GM23338 (cell line): ENCODE measurements around the gene RNF167. TPM values are rescaled to one million over a fixed set of nuclear protein-coding genes. Genes with fewer than 3 reads are reported as not detected.
A peak's percentile ranks its signal among the peaks of the same experiment; 100 is the strongest.
"Not testable (repeated sequence)": the region's sequence is repeated elsewhere in the genome, so short reads cannot be mapped to it uniquely, and the experiment has no call there.

Source experiments
- ATAC-seq: fragments of 200-7000 bp; cut with Tn5 transposase; 3 replicates; pipeline ENCODE4 v1.9.1; 2020
- DNase-seq: peaks from one replicate; pipeline ENCODE4 v3.0.0-alpha.2; 2015; ENCODE audit warnings: low spot score
- H2AFZ ChIP-seq: fragments of 200-600 bp; sonication (generic); 2 replicates; pipeline ENCODE4 v1.8.0; 2016; ENCODE audit warnings: antibody characterized with exemption, mild to moderate bottlenecking, moderate library complexity
- H3F3A ChIP-seq: fragments of 200-600 bp; sonication (generic); replicated peaks from 2 replicates; pipeline ENCODE4 v1.8.0; 2017; ENCODE audit warnings: antibody characterized with exemption, mixed run types, low read depth
- H3K27ac ChIP-seq: fragments of 200-600 bp; sonication (generic); 2 replicates; pipeline ENCODE4 v1.6.1; 2016; ENCODE audit warnings: low read depth
- H3K27me3 ChIP-seq: fragments of 200-600 bp; sonication (generic); 2 replicates; pipeline ENCODE4 v1.8.0; 2016; ENCODE audit warnings: mild to moderate bottlenecking, mixed run types, moderate library complexity; ENCODE audit not compliant: insufficient read depth
- H3K36me3 ChIP-seq: fragments of 200-600 bp; sonication (generic); 2 replicates; pipeline ENCODE4 v1.8.0; 2016; ENCODE audit warnings: mild to moderate bottlenecking; ENCODE audit not compliant: insufficient read depth
- H3K4me1 ChIP-seq: fragments of 200-600 bp; sonication (generic); 2 replicates; pipeline ENCODE4 v1.8.0; 2016; ENCODE audit warnings: mild to moderate bottlenecking, moderate library complexity; ENCODE audit not compliant: insufficient read depth
- H3K4me2 ChIP-seq: fragments of 200-600 bp; sonication (generic); 2 replicates; pipeline ENCODE4 v1.7.1; 2017; ENCODE audit warnings: mixed run types
- H3K4me3 ChIP-seq: fragments of 200-600 bp; sonication (generic); 2 replicates; pipeline ENCODE4 v1.6.1; 2016; ENCODE audit warnings: mixed run types
- H3K79me2 ChIP-seq: fragments of 200-600 bp; sonication (generic); replicated peaks from 2 replicates; pipeline ENCODE4 v1.8.0; 2017; ENCODE audit warnings: mild to moderate bottlenecking; ENCODE audit not compliant: insufficient read depth
- H3K9me2 ChIP-seq: fragments of 200-600 bp; sonication (generic); 2 replicates; pipeline ENCODE4 v1.8.0; 2017; ENCODE audit not compliant: insufficient read depth
- H4K20me1 ChIP-seq: fragments of 200-600 bp; sonication (generic); replicated peaks from 2 replicates; pipeline ENCODE4 v1.8.0; 2017; ENCODE audit warnings: mild to moderate bottlenecking; ENCODE audit not compliant: insufficient read depth
- H3K27ac Mint-ChIP-seq: 2 replicates; pipeline ENCODE4 v1.8.0; 2020; ENCODE audit warnings: inconsistent platforms, mild to moderate bottlenecking, moderate library complexity, mixed read lengths
- H3K27me3 Mint-ChIP-seq: 3 replicates; pipeline ENCODE4 v1.8.0; 2022; ENCODE audit warnings: low read depth, mild to moderate bottlenecking, moderate library complexity, mixed read lengths, inconsistent platforms; ENCODE audit not compliant: insufficient read depth, poor library complexity
- H3K36me3 Mint-ChIP-seq: 3 replicates; pipeline ENCODE4 v1.8.0; 2021; ENCODE audit warnings: low read depth, mild to moderate bottlenecking, inconsistent platforms, moderate library complexity, mixed read lengths
- H3K4me1 Mint-ChIP-seq: 3 replicates; pipeline ENCODE4 v1.8.0; 2020; ENCODE audit warnings: mild to moderate bottlenecking, inconsistent platforms, mixed read lengths
- H3K4me3 Mint-ChIP-seq: 3 replicates; pipeline ENCODE4 v1.8.0; 2021; ENCODE audit warnings: moderate library complexity, mild to moderate bottlenecking, inconsistent platforms, mixed read lengths
- H3K9me3 Mint-ChIP-seq: 3 replicates; pipeline ENCODE4 v1.8.0; 2020; ENCODE audit warnings: moderate library complexity, mild to moderate bottlenecking, inconsistent platforms, mixed read lengths
- CREB1 ChIP-seq: fragments of 250-450 bp; sonication (Bioruptor Pico); IDR thresholded peaks from 2 replicates; pipeline ENCODE4 v1.5.0; 2020; ENCODE audit warnings: low read depth, mild to moderate bottlenecking, moderate library complexity
- CTCF ChIP-seq, 2 experiments: fragments of 200-600 bp in 1 of 2; sonication (generic) in 1 of 2; conservative IDR thresholded peaks; 2 replicates each; pipeline versions ENCODE4 v1.5.1 to v1.6.1; 2016 to 2017; ENCODE audit warnings: antibody characterized with exemption in 2 of 2, low read depth in 2 of 2, mild to moderate bottlenecking in 2 of 2, moderate library complexity in 1 of 2
- EZH2 ChIP-seq: fragments of 200-600 bp; sonication (generic); IDR thresholded peaks from one replicate; pipeline ENCODE4 v1.8.0; 2017; ENCODE audit warnings: antibody characterized with exemption, mild to moderate bottlenecking, low read depth; ENCODE audit not compliant: unreplicated experiment
- JUNB ChIP-seq: IDR thresholded peaks from one replicate; pipeline ENCODE4 v1.6.1; 2016; ENCODE audit warnings: antibody characterized with exemption; ENCODE audit not compliant: unreplicated experiment
- NANOG ChIP-seq: IDR thresholded peaks from 2 replicates; pipeline ENCODE4 v1.6.1; 2016; ENCODE audit warnings: antibody characterized with exemption, borderline replicate concordance
- STAT1 ChIP-seq: IDR thresholded peaks from one replicate; pipeline ENCODE4 v1.6.1; 2016; ENCODE audit warnings: antibody characterized with exemption; ENCODE audit not compliant: unreplicated experiment
- ZNF114 ChIP-seq: fragments of 250-450 bp; sonication (Bioruptor Pico); IDR thresholded peaks from 2 replicates; pipeline ENCODE4 v1.5.0; 2020; ENCODE audit warnings: mild to moderate bottlenecking, moderate library complexity
- ZNF331 ChIP-seq: fragments of 250-450 bp; sonication (Bioruptor Pico); IDR thresholded peaks from 2 replicates; pipeline ENCODE4 v1.5.0; 2020; ENCODE audit warnings: low read depth, mild to moderate bottlenecking, moderate library complexity
- polyA plus RNA-seq: library from polyadenylated mRNA; unstranded; fragments of >200 nt; fragmentation: Nextera tagmentation; extraction: Ambion mirVana; gene quantifications from 2 replicates; pipeline ENCODE4 v1.2.1, GENCODE V29; 2016
- total RNA-seq: library from RNA; depleted of rRNA; stranded (reverse); fragments of >200 nt; shearing (Covaris generic); gene quantifications from 2 replicates; pipeline ENCODE4 v1.2.3, GENCODE V29; 2014
- TF ChIP-seq, protein P1 (sequence below): IDR thresholded peaks from 2 replicates; pipeline ENCODE4 v1.6.1; 2016; ENCODE audit warnings: antibody characterized with exemption
- TF ChIP-seq, protein P2 (sequence below): IDR thresholded peaks from one replicate; pipeline ENCODE4 v1.6.1; 2018; ENCODE audit warnings: antibody characterized with exemption; ENCODE audit not compliant: unreplicated experiment

The RNF167 gene
- total and polyA plus RNA-seq, 2 experiments from 2014 or later: 61.2 to 84.4 TPM

- not testable (repeated sequence) for H3K9me3 Mint-ChIP-seq, H3K36me3 ChIP-seq, H3K27ac ChIP-seq, H3K4me3 ChIP-seq, H3K27me3 Mint-ChIP-seq, H3K79me2 ChIP-seq, H3F3A ChIP-seq, H3K9me2 ChIP-seq, H3K4me1 ChIP-seq, H3K4me1 Mint-ChIP-seq, H4K20me1 ChIP-seq, H2AFZ ChIP-seq, H3K27me3 ChIP-seq, ATAC-seq, H3K4me2 ChIP-seq, DNase-seq, H3K4me3 Mint-ChIP-seq
- peak overlapping the region; percentile 21; the same call in 1 of the 2 replicates for H3K27ac Mint-ChIP-seq
- peaks cover 20% of the 10 kb centered on the region for H3K36me3 Mint-ChIP-seq
Measured at GRCh38 chr17:4926577-4927335, 13.3 kb upstream of the RNF167 start.

- peaks cover 6% of the 10 kb centered on the region for H3K27me3 Mint-ChIP-seq
- ATAC-seq (no peak), DNase-seq (no peak)
- no peaks in the 10 kb centered on the region for H3K79me2 ChIP-seq
- peaks cover 6% of the 10 kb centered on the region for H3K4me1 Mint-ChIP-seq
- no peaks in the 10 kb centered on the region for H3K27me3 ChIP-seq
- H3K4me1 ChIP-seq: no peaks in the 10 kb centered on the region
- H3K9me3 Mint-ChIP-seq: no peaks in the 10 kb centered on the region
- H3K9me2 ChIP-seq: no peaks in the 10 kb centered on the region
- H3K27ac Mint-ChIP-seq: no peak overlapping the region
- H3K36me3 Mint-ChIP-seq: peaks cover 24% of the 10 kb centered on the region
- H3F3A ChIP-seq: peaks cover 3% of the 10 kb centered on the region; the same call in 1 of the 2 replicates
- no peak overlapping the region for H3K4me3 ChIP-seq
- H2AFZ ChIP-seq: no peak overlapping the region
- H3K27ac ChIP-seq: no peak overlapping the region
- no peaks in the 10 kb centered on the region for H3K36me3 ChIP-seq
- H4K20me1 ChIP-seq: no peaks in the 10 kb centered on the region
- H3K4me3 Mint-ChIP-seq: no peak overlapping the region
- no peak overlapping the region for H3K4me2 ChIP-seq
- TF ChIP-seq, protein P1, sequence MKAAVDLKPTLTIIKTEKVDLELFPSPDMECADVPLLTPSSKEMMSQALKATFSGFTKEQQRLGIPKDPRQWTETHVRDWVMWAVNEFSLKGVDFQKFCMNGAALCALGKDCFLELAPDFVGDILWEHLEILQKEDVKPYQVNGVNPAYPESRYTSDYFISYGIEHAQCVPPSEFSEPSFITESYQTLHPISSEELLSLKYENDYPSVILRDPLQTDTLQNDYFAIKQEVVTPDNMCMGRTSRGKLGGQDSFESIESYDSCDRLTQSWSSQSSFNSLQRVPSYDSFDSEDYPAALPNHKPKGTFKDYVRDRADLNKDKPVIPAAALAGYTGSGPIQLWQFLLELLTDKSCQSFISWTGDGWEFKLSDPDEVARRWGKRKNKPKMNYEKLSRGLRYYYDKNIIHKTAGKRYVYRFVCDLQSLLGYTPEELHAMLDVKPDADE: no peak
- no peak for TF ChIP-seq EZH2
- TF ChIP-seq CREB1 (CRISPR knock-in tag): no peak
- no peak for TF ChIP-seq NANOG
- TF ChIP-seq CTCF (conservative IDR thresholded peaks at IDR 0.05; ENCODE audit: low read depth in 2 of 2): no peak
- TF ChIP-seq STAT1: no peak
- TF ChIP-seq, protein P2, sequence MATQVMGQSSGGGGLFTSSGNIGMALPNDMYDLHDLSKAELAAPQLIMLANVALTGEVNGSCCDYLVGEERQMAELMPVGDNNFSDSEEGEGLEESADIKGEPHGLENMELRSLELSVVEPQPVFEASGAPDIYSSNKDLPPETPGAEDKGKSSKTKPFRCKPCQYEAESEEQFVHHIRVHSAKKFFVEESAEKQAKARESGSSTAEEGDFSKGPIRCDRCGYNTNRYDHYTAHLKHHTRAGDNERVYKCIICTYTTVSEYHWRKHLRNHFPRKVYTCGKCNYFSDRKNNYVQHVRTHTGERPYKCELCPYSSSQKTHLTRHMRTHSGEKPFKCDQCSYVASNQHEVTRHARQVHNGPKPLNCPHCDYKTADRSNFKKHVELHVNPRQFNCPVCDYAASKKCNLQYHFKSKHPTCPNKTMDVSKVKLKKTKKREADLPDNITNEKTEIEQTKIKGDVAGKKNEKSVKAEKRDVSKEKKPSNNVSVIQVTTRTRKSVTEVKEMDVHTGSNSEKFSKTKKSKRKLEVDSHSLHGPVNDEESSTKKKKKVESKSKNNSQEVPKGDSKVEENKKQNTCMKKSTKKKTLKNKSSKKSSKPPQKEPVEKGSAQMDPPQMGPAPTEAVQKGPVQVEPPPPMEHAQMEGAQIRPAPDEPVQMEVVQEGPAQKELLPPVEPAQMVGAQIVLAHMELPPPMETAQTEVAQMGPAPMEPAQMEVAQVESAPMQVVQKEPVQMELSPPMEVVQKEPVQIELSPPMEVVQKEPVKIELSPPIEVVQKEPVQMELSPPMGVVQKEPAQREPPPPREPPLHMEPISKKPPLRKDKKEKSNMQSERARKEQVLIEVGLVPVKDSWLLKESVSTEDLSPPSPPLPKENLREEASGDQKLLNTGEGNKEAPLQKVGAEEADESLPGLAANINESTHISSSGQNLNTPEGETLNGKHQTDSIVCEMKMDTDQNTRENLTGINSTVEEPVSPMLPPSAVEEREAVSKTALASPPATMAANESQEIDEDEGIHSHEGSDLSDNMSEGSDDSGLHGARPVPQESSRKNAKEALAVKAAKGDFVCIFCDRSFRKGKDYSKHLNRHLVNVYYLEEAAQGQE: no peak
- no peak for TF ChIP-seq ZNF331 (CRISPR knock-in tag)
- TF ChIP-seq ZNF114 (CRISPR knock-in tag): no peak
- no peak for TF ChIP-seq JUNB
Measured at GRCh38 chr17:4928881-4929280, 11.2 kb upstream of the RNF167 start.
